ENCODE measurements around the gene KCNJ10.

Gene KCNJ10

DNA sequence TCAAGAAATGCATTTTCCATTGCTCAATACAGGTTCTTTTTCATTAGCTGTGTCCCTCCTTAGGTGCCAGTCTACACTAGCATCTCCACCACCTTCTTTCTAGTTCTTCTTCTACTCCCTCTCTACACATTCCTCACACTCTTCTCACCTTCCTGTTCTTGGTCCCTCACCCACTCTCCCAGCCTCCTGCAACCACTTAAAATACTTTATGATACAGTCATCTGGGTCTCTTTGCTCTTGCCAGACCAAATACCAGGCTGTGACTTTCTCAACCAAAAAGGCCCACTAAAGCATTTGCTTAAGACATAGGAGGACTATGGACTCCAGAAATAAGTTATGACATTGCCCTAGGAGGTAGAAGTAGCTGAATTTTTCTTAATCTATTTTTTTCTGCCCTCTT is 73.3 kb downstream of the KCNJ10 start:
- H3K4me1 Mint-ChIP-seq: no peaks in the 10 kb centered on the region
- H3K9me3 Mint-ChIP-seq: no peaks in the 10 kb centered on the region
- H3K4me3 Mint-ChIP-seq: no peak overlapping the region
- DNase-seq: no peak
- H3K36me3 Mint-ChIP-seq (ENCODE audit: low read depth): no peaks in the 10 kb centered on the region
- TF ChIP-seq, protein P1, sequence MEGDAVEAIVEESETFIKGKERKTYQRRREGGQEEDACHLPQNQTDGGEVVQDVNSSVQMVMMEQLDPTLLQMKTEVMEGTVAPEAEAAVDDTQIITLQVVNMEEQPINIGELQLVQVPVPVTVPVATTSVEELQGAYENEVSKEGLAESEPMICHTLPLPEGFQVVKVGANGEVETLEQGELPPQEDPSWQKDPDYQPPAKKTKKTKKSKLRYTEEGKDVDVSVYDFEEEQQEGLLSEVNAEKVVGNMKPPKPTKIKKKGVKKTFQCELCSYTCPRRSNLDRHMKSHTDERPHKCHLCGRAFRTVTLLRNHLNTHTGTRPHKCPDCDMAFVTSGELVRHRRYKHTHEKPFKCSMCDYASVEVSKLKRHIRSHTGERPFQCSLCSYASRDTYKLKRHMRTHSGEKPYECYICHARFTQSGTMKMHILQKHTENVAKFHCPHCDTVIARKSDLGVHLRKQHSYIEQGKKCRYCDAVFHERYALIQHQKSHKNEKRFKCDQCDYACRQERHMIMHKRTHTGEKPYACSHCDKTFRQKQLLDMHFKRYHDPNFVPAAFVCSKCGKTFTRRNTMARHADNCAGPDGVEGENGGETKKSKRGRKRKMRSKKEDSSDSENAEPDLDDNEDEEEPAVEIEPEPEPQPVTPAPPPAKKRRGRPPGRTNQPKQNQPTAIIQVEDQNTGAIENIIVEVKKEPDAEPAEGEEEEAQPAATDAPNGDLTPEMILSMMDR (IDR thresholded peaks at IDR 0.05): no peak
- H3K27ac Mint-ChIP-seq: no peak overlapping the region
- peaks cover 35% of the 10 kb centered on the region for H3K27me3 Mint-ChIP-seq (ENCODE audit: low read depth, poor library complexity)

DNA sequence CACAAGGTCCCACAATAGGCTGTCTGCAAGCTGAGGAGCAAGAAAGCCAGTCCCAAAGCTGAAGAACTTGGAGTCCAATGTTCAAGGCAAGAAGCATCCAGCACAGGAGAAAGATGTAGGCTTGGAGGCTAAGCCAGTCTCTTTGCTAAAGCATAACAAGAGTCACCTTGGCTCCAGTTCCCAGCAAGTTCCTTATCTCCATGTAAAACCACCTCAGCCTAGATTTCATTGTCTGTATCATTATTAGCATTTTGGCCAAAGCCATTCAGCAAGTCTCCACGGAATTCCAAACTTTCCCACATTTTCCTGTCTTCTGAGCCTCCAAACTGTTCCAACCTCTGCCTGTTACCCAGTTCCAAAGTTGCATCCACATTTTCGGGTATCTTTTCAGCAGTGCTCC is 75.1 kb downstream of the KCNJ10 start:
- TF ChIP-seq, protein P1 (IDR thresholded peaks at IDR 0.05): no peak
- Mint-ChIP-seq H3K27me3 (ENCODE audit: low read depth, poor library complexity) (peaks cover 27% of the 10 kb centered on the region), H3K36me3 (ENCODE audit: low read depth) (no peaks in the 10 kb centered on the region), H3K4me1 (no peaks in the 10 kb centered on the region), H3K9me3 (no peaks in the 10 kb centered on the region), H3K4me3 (no peak overlapping the region), H3K27ac (no peak overlapping the region)
- DNase-seq: no peak

DNA sequence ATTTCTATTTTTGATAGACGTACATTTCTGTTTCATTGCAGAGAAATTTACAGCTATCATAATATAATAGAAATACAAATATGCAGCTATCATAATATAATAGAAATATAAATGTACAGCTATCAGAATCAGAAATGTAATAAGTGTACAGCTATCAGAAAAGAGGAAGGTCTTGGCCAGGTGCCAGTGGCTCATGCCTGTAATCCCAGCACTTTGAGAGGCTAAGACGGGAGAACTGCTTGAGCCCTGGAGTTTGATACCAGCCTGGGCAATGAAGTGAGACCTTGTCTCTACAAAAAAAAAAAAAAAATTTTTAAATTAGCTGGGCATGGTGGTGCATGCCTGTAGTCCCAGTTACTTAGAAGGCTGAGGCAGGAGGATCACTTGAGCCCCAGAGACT is 76.0 kb downstream of the KCNJ10 start:
- Mint-ChIP-seq H3K4me1 (no peaks in the 10 kb centered on the region), H3K36me3 (ENCODE audit: low read depth) (no peaks in the 10 kb centered on the region), H3K4me3 (no peak overlapping the region), H3K9me3 (no peaks in the 10 kb centered on the region), H3K27ac (no peak overlapping the region), H3K27me3 (ENCODE audit: low read depth, poor library complexity) (peaks cover 24% of the 10 kb centered on the region)
- TF ChIP-seq, protein P1 (IDR thresholded peaks at IDR 0.05): no peak
- DNase-seq: no peak

DNA sequence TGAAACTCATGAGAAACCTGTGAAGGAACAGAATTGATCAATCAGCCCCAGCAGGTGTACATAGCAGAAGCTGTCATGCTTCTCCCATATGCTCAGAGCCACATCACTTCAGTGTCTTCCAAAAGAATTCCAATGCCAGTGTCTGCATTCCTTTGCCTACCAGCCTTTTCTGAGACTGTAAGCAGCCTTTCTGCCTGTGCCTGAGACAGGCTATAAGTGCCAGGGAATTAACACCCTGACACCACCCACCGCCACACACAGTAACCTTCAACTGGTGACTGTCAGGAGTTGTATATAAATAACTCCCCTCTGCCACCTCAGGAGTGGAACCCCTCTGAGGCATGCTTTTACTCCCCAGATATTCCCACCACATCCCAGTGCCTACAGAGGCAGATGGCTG is 77.8 kb downstream of the KCNJ10 start:
- H3K9me3 Mint-ChIP-seq: no peaks in the 10 kb centered on the region
- H3K4me3 Mint-ChIP-seq: no peak overlapping the region
- no peak for DNase-seq
- peaks cover 29% of the 10 kb centered on the region for H3K27me3 Mint-ChIP-seq (ENCODE audit: low read depth, poor library complexity)
- no peak overlapping the region for H3K27ac Mint-ChIP-seq
- H3K36me3 Mint-ChIP-seq (ENCODE audit: low read depth): no peaks in the 10 kb centered on the region
- TF ChIP-seq, protein P1 (IDR thresholded peaks at IDR 0.05): no peak
- no peaks in the 10 kb centered on the region for H3K4me1 Mint-ChIP-seq

- Mint-ChIP-seq H3K9me3 (peaks cover 2% of the 10 kb centered on the region), H3K27ac (no peak overlapping the region), H3K4me3 (no peak overlapping the region), H3K4me1 (no peaks in the 10 kb centered on the region), H3K27me3 (ENCODE audit: low read depth, poor library complexity) (peaks cover 29% of the 10 kb centered on the region), H3K36me3 (ENCODE audit: low read depth) (no peaks in the 10 kb centered on the region)
- TF ChIP-seq, protein P1 (IDR thresholded peaks at IDR 0.05): no peak
- no peak for DNase-seq
Observed at GRCh38 chr1:159991513-159991912, 78.4 kb downstream of the KCNJ10 start.

DNA sequence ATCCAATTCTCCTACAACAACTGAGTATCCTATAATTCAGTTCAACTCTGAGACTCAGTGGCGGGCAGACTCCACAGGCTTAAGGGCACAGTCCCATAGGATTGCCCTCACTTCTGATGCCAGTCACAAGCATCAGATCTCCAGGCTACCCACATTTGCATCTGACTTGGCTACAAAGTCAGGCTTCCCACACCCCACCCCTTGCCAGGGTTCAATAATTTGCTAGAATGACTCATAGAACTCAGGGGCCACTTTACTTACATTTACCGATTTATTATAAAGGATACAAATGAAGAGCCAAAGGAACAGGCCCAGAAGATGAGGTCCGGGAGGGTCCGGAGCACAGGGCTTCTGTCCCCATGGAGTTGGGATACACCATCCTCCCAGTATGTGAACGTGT is 80.0 kb downstream of the KCNJ10 start:
- Mint-ChIP-seq H3K27me3 (ENCODE audit: low read depth, poor library complexity) (peaks cover 25% of the 10 kb centered on the region), H3K4me3 (no peak overlapping the region), H3K4me1 (peaks cover 6% of the 10 kb centered on the region), H3K27ac (no peak overlapping the region), H3K9me3 (peaks cover 7% of the 10 kb centered on the region), H3K36me3 (ENCODE audit: low read depth) (no peaks in the 10 kb centered on the region)
- no peak for DNase-seq
- TF ChIP-seq, protein P1 (IDR thresholded peaks at IDR 0.05): no peak

All from nephron progenitor cell (in vitro differentiated cells).